GM23338 (cell line): Measurements from ENCODE around the gene FGFRL1.

ENCODE experiments used
- CREB1 ChIP-seq: fragments of 250-450 bp; sonication (Bioruptor Pico); IDR thresholded peaks from 2 replicates; pipeline ENCODE4 v1.5.0; 2020; ENCODE audit warnings: low read depth, mild to moderate bottlenecking, moderate library complexity
- ETS1 ChIP-seq: IDR thresholded peaks from 2 replicates; pipeline ENCODE4 v1.6.1; 2016; ENCODE audit warnings: antibody characterized with exemption
- EZH2 ChIP-seq: fragments of 200-600 bp; sonication (generic); IDR thresholded peaks from one replicate; pipeline ENCODE4 v1.8.0; 2017; ENCODE audit warnings: antibody characterized with exemption, mild to moderate bottlenecking, low read depth; ENCODE audit not compliant: unreplicated experiment
- JUNB ChIP-seq: IDR thresholded peaks from one replicate; pipeline ENCODE4 v1.6.1; 2016; ENCODE audit warnings: antibody characterized with exemption; ENCODE audit not compliant: unreplicated experiment
- POLR2AphosphoS5 ChIP-seq: IDR thresholded peaks from 2 replicates; pipeline ENCODE4 v1.6.1; 2016; ENCODE audit warnings: antibody characterized with exemption, low read depth
- TF ChIP-seq, protein P1 (sequence below), 2 experiments: fragments of 200-600 bp in 1 of 2; sonication (generic) in 1 of 2; conservative IDR thresholded peaks; 2 replicates each; pipeline versions ENCODE4 v1.5.1 to v1.6.1; 2016 to 2017; ENCODE audit warnings: antibody characterized with exemption in 2 of 2, low read depth in 2 of 2, mild to moderate bottlenecking in 2 of 2, moderate library complexity in 1 of 2
- TF ChIP-seq, protein P2 (sequence below): IDR thresholded peaks from one replicate; pipeline ENCODE4 v1.6.1; 2018; ENCODE audit warnings: antibody characterized with exemption; ENCODE audit not compliant: unreplicated experiment

DNA sequence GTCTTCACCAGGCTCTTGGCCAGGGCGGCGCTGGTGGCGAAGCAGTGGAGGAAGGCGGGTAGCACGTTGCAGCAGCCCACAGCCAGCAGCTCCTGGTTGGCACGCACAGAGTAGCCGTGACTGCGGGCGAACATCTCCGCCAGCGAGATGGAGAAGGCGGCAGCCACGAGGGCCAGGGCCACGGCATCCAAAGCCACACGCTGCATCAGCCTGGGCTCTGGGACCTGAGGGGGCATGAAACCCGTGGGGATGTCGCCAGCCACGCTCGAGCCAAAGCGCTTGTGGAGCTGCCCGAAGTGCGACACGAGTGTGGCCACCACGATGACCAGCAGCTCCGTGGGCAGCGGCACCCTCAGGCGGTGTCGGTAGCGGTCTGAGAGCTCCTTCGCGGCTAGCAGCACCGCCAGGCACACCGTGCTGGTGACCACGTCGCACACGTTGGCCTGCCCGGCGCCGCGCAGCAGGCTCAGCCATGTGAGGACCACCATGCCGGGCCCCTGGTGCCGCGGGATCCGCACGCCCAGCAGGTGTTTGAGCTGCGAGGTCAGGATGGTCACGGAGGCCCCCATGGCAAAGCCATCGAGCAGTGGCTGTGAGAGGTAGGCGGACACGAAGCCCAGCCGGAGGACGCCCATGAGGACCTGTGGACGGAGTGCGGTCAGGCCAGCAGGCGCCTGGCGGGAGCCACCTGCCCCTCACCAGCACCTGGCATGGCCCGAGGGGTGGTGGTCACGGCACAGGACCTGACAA, 21.5 kb upstream of the FGFRL1 start:
- TF ChIP-seq EZH2 (no peak), CREB1 (CRISPR knock-in tag) (no peak), POLR2AphosphoS5 (no peak), ETS1 (no peak), JUNB (no peak)
- TF ChIP-seq, protein P1, sequence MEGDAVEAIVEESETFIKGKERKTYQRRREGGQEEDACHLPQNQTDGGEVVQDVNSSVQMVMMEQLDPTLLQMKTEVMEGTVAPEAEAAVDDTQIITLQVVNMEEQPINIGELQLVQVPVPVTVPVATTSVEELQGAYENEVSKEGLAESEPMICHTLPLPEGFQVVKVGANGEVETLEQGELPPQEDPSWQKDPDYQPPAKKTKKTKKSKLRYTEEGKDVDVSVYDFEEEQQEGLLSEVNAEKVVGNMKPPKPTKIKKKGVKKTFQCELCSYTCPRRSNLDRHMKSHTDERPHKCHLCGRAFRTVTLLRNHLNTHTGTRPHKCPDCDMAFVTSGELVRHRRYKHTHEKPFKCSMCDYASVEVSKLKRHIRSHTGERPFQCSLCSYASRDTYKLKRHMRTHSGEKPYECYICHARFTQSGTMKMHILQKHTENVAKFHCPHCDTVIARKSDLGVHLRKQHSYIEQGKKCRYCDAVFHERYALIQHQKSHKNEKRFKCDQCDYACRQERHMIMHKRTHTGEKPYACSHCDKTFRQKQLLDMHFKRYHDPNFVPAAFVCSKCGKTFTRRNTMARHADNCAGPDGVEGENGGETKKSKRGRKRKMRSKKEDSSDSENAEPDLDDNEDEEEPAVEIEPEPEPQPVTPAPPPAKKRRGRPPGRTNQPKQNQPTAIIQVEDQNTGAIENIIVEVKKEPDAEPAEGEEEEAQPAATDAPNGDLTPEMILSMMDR (conservative IDR thresholded peaks at IDR 0.05; ENCODE audit: low read depth in 2 of 2), result no peak
- TF ChIP-seq, protein P2, sequence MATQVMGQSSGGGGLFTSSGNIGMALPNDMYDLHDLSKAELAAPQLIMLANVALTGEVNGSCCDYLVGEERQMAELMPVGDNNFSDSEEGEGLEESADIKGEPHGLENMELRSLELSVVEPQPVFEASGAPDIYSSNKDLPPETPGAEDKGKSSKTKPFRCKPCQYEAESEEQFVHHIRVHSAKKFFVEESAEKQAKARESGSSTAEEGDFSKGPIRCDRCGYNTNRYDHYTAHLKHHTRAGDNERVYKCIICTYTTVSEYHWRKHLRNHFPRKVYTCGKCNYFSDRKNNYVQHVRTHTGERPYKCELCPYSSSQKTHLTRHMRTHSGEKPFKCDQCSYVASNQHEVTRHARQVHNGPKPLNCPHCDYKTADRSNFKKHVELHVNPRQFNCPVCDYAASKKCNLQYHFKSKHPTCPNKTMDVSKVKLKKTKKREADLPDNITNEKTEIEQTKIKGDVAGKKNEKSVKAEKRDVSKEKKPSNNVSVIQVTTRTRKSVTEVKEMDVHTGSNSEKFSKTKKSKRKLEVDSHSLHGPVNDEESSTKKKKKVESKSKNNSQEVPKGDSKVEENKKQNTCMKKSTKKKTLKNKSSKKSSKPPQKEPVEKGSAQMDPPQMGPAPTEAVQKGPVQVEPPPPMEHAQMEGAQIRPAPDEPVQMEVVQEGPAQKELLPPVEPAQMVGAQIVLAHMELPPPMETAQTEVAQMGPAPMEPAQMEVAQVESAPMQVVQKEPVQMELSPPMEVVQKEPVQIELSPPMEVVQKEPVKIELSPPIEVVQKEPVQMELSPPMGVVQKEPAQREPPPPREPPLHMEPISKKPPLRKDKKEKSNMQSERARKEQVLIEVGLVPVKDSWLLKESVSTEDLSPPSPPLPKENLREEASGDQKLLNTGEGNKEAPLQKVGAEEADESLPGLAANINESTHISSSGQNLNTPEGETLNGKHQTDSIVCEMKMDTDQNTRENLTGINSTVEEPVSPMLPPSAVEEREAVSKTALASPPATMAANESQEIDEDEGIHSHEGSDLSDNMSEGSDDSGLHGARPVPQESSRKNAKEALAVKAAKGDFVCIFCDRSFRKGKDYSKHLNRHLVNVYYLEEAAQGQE, result no peak
